Aorta (tissue), 5 donors: ENCODE measurements around the gene TESK1. TPM values are rescaled to one million over a fixed set of nuclear protein-coding genes. Genes with fewer than 3 reads are reported as not detected.
A peak's percentile ranks its signal among the peaks of the same experiment; 100 is the strongest.

ENCODE experiments used
- ATAC-seq: fragments of 200-7000 bp; cut with Tn5 transposase; one replicate; pipeline ENCODE4 v1.9.1; 2022; ENCODE audit warnings: moderate library complexity; ENCODE audit not compliant: low FRiP score
- DNase-seq, 2 donors: peaks; one replicate each; pipeline ENCODE4 v3.0.0-alpha.2; 2020
- H3K27ac ChIP-seq, 2 donors: one replicate each; pipeline ENCODE4 v1.5.1; 2013; ENCODE audit warnings: low read length in 2 of 2, mild to moderate bottlenecking in 2 of 2, moderate library complexity in 2 of 2, control low read depth in 1 of 2, inconsistent platforms in 1 of 2, low read depth in 1 of 2
- H3K27me3 ChIP-seq, 2 donors: one replicate each; pipeline ENCODE4 v1.6.1; 2013; ENCODE audit warnings: control low read depth in 1 of 2, low read length in 1 of 2, mild to moderate bottlenecking in 1 of 2, moderate library complexity in 1 of 2; ENCODE audit not compliant: insufficient read depth in 2 of 2, control insufficient read depth in 1 of 2
- H3K36me3 ChIP-seq, 2 donors: one replicate each; pipeline ENCODE4 v1.6.1; 2013; ENCODE audit warnings: control low read depth in 1 of 2, low read length in 1 of 2, mild to moderate bottlenecking in 1 of 2; ENCODE audit not compliant: insufficient read depth in 2 of 2, control insufficient read depth in 1 of 2
- H3K4me1 ChIP-seq, 2 donors: one replicate each; pipeline ENCODE4 v1.6.1; 2013; ENCODE audit warnings: low read length in 2 of 2, control low read depth in 1 of 2, mild to moderate bottlenecking in 1 of 2, moderate library complexity in 1 of 2; ENCODE audit not compliant: insufficient read depth in 2 of 2, control insufficient read depth in 1 of 2
- H3K4me3 ChIP-seq, 2 donors: one replicate each; pipeline ENCODE4 v1.5.1; 2013; ENCODE audit warnings: low read length in 2 of 2, control low read depth in 1 of 2, mild to moderate bottlenecking in 1 of 2
- H3K9me3 ChIP-seq: one replicate; pipeline ENCODE4 v1.6.1; 2013; ENCODE audit warnings: mild to moderate bottlenecking, low read length; ENCODE audit not compliant: control insufficient read depth
- WGBS, 2 donors: extraction: QIAGEN DNeasy Blood & Tissue Kit; methylation state at CpG; one replicate each; pipeline ENCODE4 v1.1.7; 2013; 5-methylcytosine and 5-hydroxymethylcytosine counted together
- intact Hi-C, 2 donors: fragments of 100-400 bp; cut with DNase I; formaldehyde crosslinking; loops; one replicate each; pipeline versions ENCODE4 v1.14.2 to v1.15.0; 2022
- polyA plus RNA-seq, 2 donors: library from polyadenylated mRNA; stranded (reverse); fragments of 200-250 nt; gene quantifications; one replicate each; pipeline ENCODE4 v1.2.3, GENCODE V29; 2013
- total RNA-seq, 2 donors: library from RNA; stranded (reverse); fragmentation: NEBNext Ultra II Directional; extraction: Animal tissue kit (Norgen Biotek cat#: 25700); gene quantifications; one replicate each; pipeline ENCODE4 v1.2.1, GENCODE V29; 2021
- donor health status: healthy with polysubstance abuse.
- donor health status: Bipolar disorder and iron deficiency.
- donor health status: DM: no; HTN: no; CAD: no.
- donor health status: DM: no; HTN: no; CAD: no.
- donor health status: DM: yes; HTN: yes; CAD: no.

TESK1 gene
- total and polyA plus RNA-seq, 4 donors, result 23.8 to 81.0 (median 55.2) TPM

DNA sequence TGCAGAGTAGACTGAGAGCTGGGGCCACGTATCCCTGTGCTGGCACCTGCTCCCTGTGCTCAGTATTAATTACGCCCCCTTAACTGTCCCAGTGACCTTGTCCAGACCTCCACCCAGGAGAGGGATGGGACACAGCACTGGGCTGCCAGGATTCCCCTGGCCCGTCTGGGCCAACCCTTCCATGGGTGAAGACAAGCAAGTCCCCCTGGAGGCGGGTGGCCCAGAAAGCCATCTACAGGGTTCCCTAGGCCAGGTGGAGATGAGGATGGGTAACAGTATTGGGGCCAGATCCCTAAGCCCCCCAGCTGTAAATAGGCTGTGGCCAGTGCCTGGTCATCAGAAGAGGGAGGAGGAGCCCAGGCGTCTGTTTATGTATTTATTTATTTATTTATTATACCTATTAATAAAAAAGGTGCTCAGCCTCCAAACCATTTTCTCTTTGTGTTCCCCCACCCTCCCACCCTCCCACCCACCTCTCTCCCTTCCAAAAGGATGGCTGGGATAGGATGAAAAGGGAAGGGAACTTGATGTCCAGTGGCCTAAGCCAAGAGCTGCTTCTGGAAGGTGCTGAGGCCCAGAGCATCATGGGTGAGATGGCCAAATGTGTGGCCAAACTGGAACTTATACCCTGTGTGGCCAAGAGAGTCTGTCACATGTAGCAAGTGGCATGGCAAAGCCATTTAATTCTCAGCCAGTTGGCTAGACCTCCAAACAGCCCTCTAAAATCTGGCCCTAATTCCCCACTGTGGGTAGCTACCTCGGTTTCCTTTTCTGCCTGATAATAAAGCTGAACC, 43.4 kb upstream of the TESK1 start:
- H3K4me3 ChIP-seq, result no peak overlapping the region
- peaks cover 0 to 2% of the 10 kb centered on the region in 2 donors for H3K4me1 ChIP-seq
- ATAC-seq (no peak), DNase-seq (no peak)
- H3K27ac ChIP-seq, result peak overlapping the region in 1 of 2 donors; percentile 95
- H3K36me3 ChIP-seq, result peaks cover 0 to 6% of the 10 kb centered on the region in 2 donors
- intact Hi-C loops, result loop anchor here in 1 of 2 donors (10.0 kb wide), 1 partner anchor 83 kb away; no protein-coding TSS in a partner anchor
- H3K27me3 ChIP-seq, result no peaks in the 10 kb centered on the region
- no peaks in the 10 kb centered on the region for H3K9me3 ChIP-seq
- WGBS, 2 donors, result 55 to 63% methylated on average over 6 of the region's 6 CpGs

DNA sequence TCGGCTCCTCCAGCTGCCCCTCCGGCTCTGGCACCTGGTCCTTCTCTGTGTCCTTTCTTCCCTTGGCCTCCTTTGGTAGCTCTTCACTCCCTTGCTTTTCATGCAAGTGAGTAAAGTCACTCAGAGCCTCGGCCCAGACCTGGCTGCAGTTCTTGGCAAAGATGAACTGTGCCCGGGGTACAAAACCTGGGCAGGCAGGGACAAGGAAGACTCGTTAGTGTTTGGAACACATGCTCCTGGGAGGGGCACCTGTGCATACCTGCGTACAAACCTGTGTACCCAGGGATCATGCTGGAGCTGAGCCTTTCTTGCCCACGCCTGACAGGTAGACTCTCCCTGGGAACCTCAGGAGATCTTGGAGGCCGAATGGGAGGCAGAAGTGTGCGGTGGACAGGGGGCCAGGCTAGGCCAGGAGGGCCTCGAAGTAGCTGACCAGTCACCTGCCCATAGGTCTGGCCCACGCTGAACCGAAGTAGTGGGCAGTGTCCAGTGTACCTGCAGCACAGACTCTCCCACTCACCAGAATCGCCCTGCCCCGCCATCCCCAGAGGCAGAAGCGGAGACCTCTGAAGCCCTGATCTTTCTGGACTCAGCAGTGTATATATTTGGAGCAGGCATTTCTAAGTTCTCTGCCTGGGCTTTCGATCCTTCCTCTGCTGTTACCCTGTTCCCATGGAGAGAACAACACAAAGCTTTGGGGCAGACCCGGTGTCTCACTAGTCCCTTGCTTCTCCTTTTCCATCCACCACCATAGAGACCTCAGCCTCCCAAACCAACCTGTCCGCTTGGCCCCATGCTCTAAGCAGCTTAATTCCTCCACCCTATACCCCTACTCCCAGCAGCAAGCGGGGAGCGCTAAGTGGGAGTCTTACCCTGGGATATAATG, 41.9 kb upstream of the TESK1 start:
- peaks cover 0 to 2% of the 10 kb centered on the region in 2 donors for H3K4me1 ChIP-seq
- no peaks in the 10 kb centered on the region for H3K27me3 ChIP-seq
- no peak overlapping the region for H3K4me3 ChIP-seq
- no peak for DNase-seq
- H3K27ac ChIP-seq, result peak overlapping the region; percentile 46 to 95
- H3K9me3 ChIP-seq, result no peaks in the 10 kb centered on the region
- 41 to 42% methylated on average over 20 of the region's 20 CpGs for WGBS, 2 donors
- H3K36me3 ChIP-seq, result peaks cover 0 to 5% of the 10 kb centered on the region in 2 donors
- intact Hi-C loops, result loop anchor here in 1 of 2 donors (10.0 kb wide), 1 partner anchor 82 kb away; no protein-coding TSS in a partner anchor
- peak; percentile 29 for ATAC-seq

DNA sequence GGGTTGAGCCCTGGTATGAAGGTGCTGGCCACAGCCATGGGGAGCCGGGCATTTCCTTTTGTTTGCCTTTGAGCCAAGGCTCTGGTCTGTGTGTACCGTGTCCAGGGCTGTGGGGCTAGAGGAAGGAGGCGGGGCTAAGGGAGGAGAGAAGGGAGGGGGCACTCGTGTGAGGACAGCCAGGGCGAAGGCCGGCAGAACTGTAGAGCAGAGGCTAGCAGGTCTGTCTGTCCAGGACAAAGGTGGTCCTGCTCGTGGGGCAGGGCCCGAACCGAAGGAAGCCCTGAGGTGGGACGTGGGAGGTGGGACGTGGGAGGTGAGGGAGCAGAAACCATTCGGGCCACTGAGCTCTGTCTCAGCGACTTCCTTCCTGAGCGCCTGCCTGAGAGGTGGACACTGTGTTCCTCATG, 41.3 kb upstream of the TESK1 start:
- no peaks in the 10 kb centered on the region for H3K27me3 ChIP-seq
- H3K4me1 ChIP-seq, result peaks cover 0 to 2% of the 10 kb centered on the region in 2 donors
- H3K9me3 ChIP-seq, result no peaks in the 10 kb centered on the region
- peaks cover 0 to 3% of the 10 kb centered on the region in 2 donors for H3K36me3 ChIP-seq
- ATAC-seq, result peak; percentile 60
- WGBS, 2 donors, result 17 to 19% methylated on average over 14 of the region's 14 CpGs
- H3K4me3 ChIP-seq, result no peak overlapping the region
- intact Hi-C loops, result loop anchor here in 1 of 2 donors (2.0 to 10.0 kb wide), 2 partner anchors 41 to 81 kb away; partner anchors contain the start of gene TESK1
- H3K27ac ChIP-seq, result peak overlapping the region; percentile 46 to 95
- peak; percentile 69 to 85 for DNase-seq

DNA sequence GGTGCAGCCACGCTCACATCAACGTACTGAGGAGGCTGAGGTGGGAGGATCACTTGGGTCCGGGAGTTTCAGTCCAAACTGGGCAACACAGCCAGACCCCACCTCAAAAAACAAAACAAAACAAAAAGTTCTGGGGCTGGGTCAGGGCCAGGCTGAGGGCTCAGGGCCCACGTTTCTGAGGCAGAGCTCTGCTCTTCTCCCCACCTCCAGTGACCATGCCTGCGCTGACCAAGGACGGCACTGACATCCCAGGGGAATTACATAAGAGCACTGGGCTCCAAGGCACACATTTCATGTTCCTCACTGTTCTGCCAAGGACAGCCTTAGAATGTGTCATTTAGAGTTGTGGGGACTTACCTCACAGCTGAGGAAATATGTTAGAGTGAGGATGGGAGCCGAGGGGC, 40.4 kb upstream of the TESK1 start:
- H3K9me3 ChIP-seq, result no peaks in the 10 kb centered on the region
- H3K27me3 ChIP-seq, result no peaks in the 10 kb centered on the region
- peak; percentile 90 for ATAC-seq
- peaks cover 0 to 2% of the 10 kb centered on the region in 2 donors for H3K4me1 ChIP-seq
- intact Hi-C loops, result loop anchor here (2.0 to 10.0 kb wide), 3 partner anchors 38 to 80 kb away; partner anchors contain the start of gene TESK1 (in 1 of the 2)
- WGBS, 2 donors, result 7% methylated on average over 7 of the region's 7 CpGs
- DNase-seq, result no peak
- H3K27ac ChIP-seq, result peak overlapping the region; percentile 29 to 95
- H3K4me3 ChIP-seq, result no peak overlapping the region
- peaks cover 0 to 2% of the 10 kb centered on the region in 2 donors for H3K36me3 ChIP-seq

DNA sequence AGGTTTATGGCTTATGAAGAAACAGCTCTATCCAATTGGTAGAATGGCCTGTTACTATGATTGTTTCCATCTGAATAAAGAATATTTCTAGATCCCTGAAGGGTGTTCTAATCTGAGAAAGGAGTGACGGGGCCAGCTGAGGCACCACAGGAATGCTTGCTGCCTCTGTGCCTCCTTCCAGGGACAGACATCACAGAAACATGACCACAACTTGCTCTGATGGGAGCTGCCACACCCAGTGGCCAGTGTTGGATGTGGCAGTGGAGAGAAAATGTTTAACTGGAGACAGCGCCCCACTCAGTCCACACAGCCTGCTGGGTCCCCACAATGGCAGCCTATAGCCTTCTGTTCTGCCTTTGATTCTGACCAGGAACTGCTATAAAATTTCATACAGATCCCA, 38.6 kb upstream of the TESK1 start:
- WGBS, 2 donors, result 59% methylated on average over 2 of the region's 2 CpGs
- H3K36me3 ChIP-seq, result no peaks in the 10 kb centered on the region
- DNase-seq, result peak in 1 of 2 donors; percentile 49
- intact Hi-C loops, result loop anchor here (5.0 to 10.0 kb wide), 2 partner anchors 36 to 78 kb away; no protein-coding TSS in a partner anchor
- no peaks in the 10 kb centered on the region for H3K4me1 ChIP-seq
- H3K27me3 ChIP-seq, result no peaks in the 10 kb centered on the region
- ATAC-seq, result no peak
- H3K4me3 ChIP-seq, result no peak overlapping the region
- no peak overlapping the region for H3K27ac ChIP-seq
- no peaks in the 10 kb centered on the region for H3K9me3 ChIP-seq

DNA sequence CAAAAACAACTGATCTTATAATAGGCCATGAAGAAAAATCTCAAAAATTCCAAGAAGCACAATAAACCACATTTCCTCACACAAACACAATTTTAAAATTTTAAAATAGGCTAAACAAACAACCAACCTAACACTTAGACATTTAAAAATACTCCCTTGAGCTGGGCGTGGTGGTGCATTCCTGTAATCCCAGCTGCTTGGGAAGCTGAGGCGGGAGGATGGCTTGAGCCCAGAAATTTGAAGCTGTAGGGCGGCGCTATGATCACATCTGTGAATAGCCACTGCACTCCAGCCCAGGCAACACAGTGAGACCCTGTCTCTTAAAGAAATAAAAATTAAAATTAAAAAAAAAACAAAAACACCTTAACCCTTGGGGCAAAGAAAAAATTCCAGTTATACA, 36.9 kb upstream of the TESK1 start:
- DNase-seq (peak in 1 of 2 donors; percentile 42), ATAC-seq (no peak)
- H3K4me3 ChIP-seq, result no peak overlapping the region
- H3K36me3 ChIP-seq, result no peaks in the 10 kb centered on the region
- intact Hi-C loops, result loop anchor here (5.0 to 10.0 kb wide), 2 partner anchors 34 to 77 kb away; no protein-coding TSS in a partner anchor
- H3K4me1 ChIP-seq, result no peaks in the 10 kb centered on the region
- no peaks in the 10 kb centered on the region for H3K9me3 ChIP-seq
- H3K27ac ChIP-seq, result no peak overlapping the region
- no peaks in the 10 kb centered on the region for H3K27me3 ChIP-seq
- WGBS, 2 donors, result 88 to 90% methylated on average over 4 of the region's 4 CpGs

DNA sequence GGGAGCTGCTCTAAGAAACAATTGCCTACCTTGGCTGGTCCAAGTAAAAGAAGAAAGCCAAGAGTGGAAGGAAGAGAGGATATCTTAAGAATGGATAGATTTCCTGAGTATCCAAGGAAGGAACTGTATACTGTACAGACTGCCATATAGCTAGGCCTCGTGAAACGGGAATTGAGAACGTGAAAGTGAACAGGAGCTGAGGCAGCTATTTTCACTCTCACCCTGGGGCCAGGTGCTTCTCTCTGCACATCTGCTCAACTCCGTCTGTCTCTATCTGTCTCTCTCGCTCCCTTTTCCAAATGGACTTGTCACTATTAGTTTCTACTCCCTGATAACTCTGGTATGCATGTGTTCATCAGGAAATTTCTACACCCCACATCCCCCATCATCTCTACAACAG, 35.9 kb upstream of the TESK1 start:
- Histone ChIP-seq H3K4me3 (no peak overlapping the region), H3K36me3 (no peaks in the 10 kb centered on the region), H3K27me3 (no peaks in the 10 kb centered on the region), H3K9me3 (no peaks in the 10 kb centered on the region), H3K4me1 (no peaks in the 10 kb centered on the region), H3K27ac (no peak overlapping the region)
- intact Hi-C loops, result loop anchor here (5.0 to 10.0 kb wide), 2 partner anchors 33 to 76 kb away; no protein-coding TSS in a partner anchor
- 76 to 80% methylated on average over 5 of the region's 5 CpGs for WGBS, 2 donors
- DNase-seq, result no peak
- ATAC-seq, result no peak

DNA sequence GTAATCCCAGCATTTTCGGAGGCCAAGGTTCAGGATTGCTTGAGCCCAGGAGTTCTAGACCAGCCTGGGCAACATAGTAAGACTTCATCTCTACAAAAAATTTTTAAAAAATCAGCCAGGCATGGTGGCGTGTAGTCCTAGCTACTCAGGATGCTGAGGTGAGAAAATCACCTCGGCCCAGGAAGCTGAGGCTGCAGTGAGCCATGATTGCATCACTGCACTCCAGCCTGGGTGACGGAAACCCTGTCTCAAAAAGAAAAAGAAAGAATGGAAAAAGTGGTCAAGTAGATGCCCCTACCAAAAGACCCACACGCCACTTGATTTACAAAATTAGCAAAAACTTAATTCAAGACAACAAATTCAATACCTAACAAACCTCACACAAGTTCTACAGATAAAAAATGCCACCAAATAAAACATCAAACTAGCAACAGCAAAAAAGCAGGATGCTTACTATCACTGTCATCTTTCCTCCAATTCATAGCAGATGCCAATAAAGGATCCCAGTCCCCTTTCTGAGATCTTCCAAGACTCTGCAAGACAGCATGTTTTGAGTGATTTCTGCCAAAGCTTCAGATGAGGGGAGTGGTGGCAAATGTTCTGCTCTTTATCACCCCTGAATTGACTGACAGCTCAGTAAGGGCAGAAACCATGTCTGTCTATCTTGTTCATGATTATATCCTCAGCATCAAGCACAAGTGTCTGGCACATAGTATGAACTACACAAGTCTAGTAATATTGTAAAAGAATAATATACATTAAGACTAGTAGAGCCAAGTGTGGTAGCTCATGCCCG, 34.2 kb upstream of the TESK1 start:
- Histone ChIP-seq H3K4me3 (no peak overlapping the region), H3K36me3 (no peaks in the 10 kb centered on the region), H3K27me3 (no peaks in the 10 kb centered on the region), H3K9me3 (no peaks in the 10 kb centered on the region), H3K4me1 (no peaks in the 10 kb centered on the region), H3K27ac (no peak overlapping the region)
- 92 to 93% methylated on average over 6 of the region's 6 CpGs for WGBS, 2 donors
- intact Hi-C loops, result no loop called here
- DNase-seq (no peak), ATAC-seq (no peak)
